Upper lobe of left lung (tissue), 4 donors: ENCODE data around the gene IPO9.

ENCODE experiments used
- CTCF ChIP-seq, 6 experiments: fragments of 450-650 bp in 4 of 6; fragments of 200-600 bp in 2 of 6; sonication (generic) in 2 of 6; IDR thresholded peaks; one replicate each; pipeline ENCODE4 v1.5.1; 2016 to 2019; ENCODE audit warnings: antibody characterized with exemption in 6 of 6
- POLR2A ChIP-seq, 4 donors: fragments of 450-650 bp; IDR thresholded peaks; one replicate each; pipeline ENCODE4 v1.5.1; 2016 to 2017; ENCODE audit warnings: antibody characterized with exemption in 4 of 4, mild to moderate bottlenecking in 2 of 4
- POLR2AphosphoS5 ChIP-seq, 2 donors: sonication (generic); formaldehyde crosslinking; IDR thresholded peaks; one replicate each; pipeline ENCODE4 v1.5.1; 2017; ENCODE audit warnings: antibody characterized with exemption in 2 of 2

- TF ChIP-seq POLR2A (IDR thresholded peaks at IDR 0.05) (no peak), CTCF (IDR thresholded peaks at IDR 0.05) (no peak), POLR2AphosphoS5 (IDR thresholded peaks at IDR 0.05) (no peak)
Measured at GRCh38 chr1:201880928-201881571, 52.1 kb downstream of the IPO9 start.
